ENCODE measurements around the gene NOTCH3. TPM values are rescaled to one million over a fixed set of nuclear protein-coding genes. Genes with fewer than 3 reads are reported as not detected.

The NOTCH3 gene
- total RNA-seq, 1 donor: 51.8 TPM

DNA sequence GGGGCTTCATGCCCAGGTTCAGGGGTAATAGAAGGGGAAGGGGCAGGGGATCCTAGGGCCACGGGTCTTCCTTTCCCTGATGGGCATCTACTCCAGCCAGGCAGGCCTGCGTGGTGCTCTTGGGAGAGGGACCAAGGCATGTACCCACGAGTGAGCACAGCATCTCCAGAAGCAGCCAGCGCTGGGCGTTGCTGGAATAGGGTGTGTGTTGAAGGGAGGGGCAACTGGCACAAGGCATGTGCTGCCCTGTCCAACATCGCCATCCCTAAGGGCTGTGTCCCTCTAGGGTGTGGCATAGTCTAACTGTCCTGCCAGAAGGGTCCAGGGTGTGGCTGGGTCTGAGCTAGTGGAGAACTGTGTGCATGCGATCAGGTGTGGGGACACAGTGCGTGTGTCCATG, 2.9 kb downstream of the NOTCH3 start:
- Histone ChIP-seq H3K27me3 (ENCODE audit: insufficient read depth, low read length) (no peaks in the 10 kb centered on the region), H3K79me2 (ENCODE audit: insufficient read depth, low read length) (peaks cover 25% of the 10 kb centered on the region), H3K4me2 (ENCODE audit: insufficient read depth, low read length) (no peak overlapping the region), H3K27ac (ENCODE audit: low read depth, low read length) (no peak overlapping the region), H2AFZ (ENCODE audit: low read length) (no peak overlapping the region), H3K9me3 (ENCODE audit: low read depth, low read length) (no peaks in the 10 kb centered on the region), H4K20me1 (ENCODE audit: insufficient read depth, low read length) (peaks cover 17% of the 10 kb centered on the region), H3K4me1 (ENCODE audit: insufficient read depth, low read length) (peaks cover 23% of the 10 kb centered on the region), H3K36me3 (ENCODE audit: insufficient read depth, low read length) (peaks cover 21% of the 10 kb centered on the region), H3K4me3 (ENCODE audit: insufficient read depth, low read length) (no peak overlapping the region)
- TF ChIP-seq CTCF (IDR thresholded peaks at IDR 0.05; ENCODE audit: extremely low read depth, low read depth, low read length): no peak
- peak; percentile 66 for DNase-seq (ENCODE audit: insufficient read length, low spot score, missing footprints)

DNA sequence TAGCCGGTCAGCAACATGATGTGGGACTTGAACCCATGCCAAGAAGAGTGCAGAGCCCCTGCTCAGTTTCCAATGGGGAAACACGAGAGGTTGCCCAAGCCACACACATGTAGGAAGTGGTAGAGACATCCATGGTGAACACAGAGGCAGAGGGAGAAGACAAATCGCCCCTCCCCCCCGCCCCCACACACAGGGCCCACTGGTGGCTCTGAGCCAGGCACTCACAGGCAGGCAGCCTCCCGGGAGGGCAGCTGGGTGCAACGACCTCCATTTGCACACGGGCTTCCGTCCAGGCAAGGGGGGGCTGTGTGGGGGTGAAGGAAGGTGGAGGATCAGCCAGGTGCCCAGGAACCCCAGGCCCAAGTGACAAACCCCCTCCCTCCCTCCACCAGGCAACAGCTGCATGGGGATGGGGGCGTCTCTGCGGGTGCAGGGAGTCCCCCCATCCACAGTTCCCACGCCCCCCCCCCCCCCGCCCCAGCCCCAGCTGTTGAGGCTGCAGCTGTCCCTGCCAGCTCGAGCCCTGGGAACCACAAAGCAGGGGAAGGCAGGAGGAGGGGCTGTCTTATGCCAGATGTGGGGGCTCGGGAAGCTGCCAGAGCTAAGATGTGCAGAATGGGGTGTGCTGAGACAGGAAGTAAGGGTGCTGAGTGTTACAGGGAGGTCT, 3.4 kb downstream of the NOTCH3 start:
- no peaks in the 10 kb centered on the region for H3K27me3 ChIP-seq (ENCODE audit: insufficient read depth, low read length)
- H3K4me1 ChIP-seq (ENCODE audit: insufficient read depth, low read length): peaks cover 23% of the 10 kb centered on the region
- no peaks in the 10 kb centered on the region for H3K9me3 ChIP-seq (ENCODE audit: low read depth, low read length)
- peaks cover 17% of the 10 kb centered on the region for H4K20me1 ChIP-seq (ENCODE audit: insufficient read depth, low read length)
- no peak for TF ChIP-seq CTCF (IDR thresholded peaks at IDR 0.05; ENCODE audit: extremely low read depth, low read depth, low read length)
- H3K4me2 ChIP-seq (ENCODE audit: insufficient read depth, low read length): no peak overlapping the region
- H3K36me3 ChIP-seq (ENCODE audit: insufficient read depth, low read length): peaks cover 26% of the 10 kb centered on the region
- peak; percentile 88 for DNase-seq (ENCODE audit: insufficient read length, low spot score, missing footprints)
- no peak overlapping the region for H2AFZ ChIP-seq (ENCODE audit: low read length)
- H3K27ac ChIP-seq (ENCODE audit: low read depth, low read length): peak overlapping the region; percentile 15
- H3K4me3 ChIP-seq (ENCODE audit: insufficient read depth, low read length): no peak overlapping the region
- peaks cover 31% of the 10 kb centered on the region for H3K79me2 ChIP-seq (ENCODE audit: insufficient read depth, low read length)

DNA sequence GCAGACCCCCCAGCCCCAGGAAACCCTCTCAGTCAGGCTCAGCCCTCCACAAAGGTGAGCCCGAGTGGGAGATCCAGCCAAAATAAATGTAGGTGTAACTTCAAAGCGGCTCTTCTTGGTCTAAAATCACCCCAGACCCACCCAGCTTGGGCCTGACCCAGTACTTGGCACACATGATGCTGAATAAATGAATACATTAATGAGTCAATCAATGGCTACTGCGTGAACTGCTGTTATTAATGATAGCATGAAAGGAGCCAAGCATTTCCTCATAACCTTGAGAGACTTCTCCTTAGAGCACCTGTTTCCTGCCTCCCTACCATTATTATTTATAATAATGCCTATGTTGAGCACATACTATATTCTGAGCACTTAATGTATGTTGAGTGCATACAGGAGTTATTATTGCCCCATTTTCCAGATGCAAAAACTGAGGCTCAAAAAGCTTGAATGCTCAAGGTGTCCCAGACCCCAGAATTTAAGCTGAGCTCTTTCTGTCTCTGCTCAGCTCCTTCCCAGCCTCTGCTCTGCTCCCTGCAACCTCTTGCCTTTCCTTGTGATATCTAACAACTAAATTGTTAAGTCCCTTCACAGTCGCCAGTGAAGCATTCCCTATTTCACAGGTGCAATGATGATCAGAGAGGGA, 4.3 kb downstream of the NOTCH3 start:
- H3K4me3 ChIP-seq (ENCODE audit: insufficient read depth, low read length): peak overlapping the region; percentile 65
- DNase-seq (ENCODE audit: insufficient read length, low spot score, missing footprints): no peak
- H4K20me1 ChIP-seq (ENCODE audit: insufficient read depth, low read length): peaks cover 18% of the 10 kb centered on the region
- TF ChIP-seq CTCF (IDR thresholded peaks at IDR 0.05; ENCODE audit: extremely low read depth, low read depth, low read length): no peak
- peaks cover 35% of the 10 kb centered on the region for H3K36me3 ChIP-seq (ENCODE audit: insufficient read depth, low read length)
- peaks cover 23% of the 10 kb centered on the region for H3K4me1 ChIP-seq (ENCODE audit: insufficient read depth, low read length)
- no peaks in the 10 kb centered on the region for H3K9me3 ChIP-seq (ENCODE audit: low read depth, low read length)
- peak overlapping the region; percentile 79 for H3K27ac ChIP-seq (ENCODE audit: low read depth, low read length)
- H2AFZ ChIP-seq (ENCODE audit: low read length): no peak overlapping the region
- H3K27me3 ChIP-seq (ENCODE audit: insufficient read depth, low read length): no peaks in the 10 kb centered on the region
- peaks cover 40% of the 10 kb centered on the region for H3K79me2 ChIP-seq (ENCODE audit: insufficient read depth, low read length)
- H3K4me2 ChIP-seq (ENCODE audit: insufficient read depth, low read length): peak overlapping the region; percentile 89

Data from osteoblast (primary cell).